IMR-90 (cell line): ENCODE measurements around the gene SLC66A2. TPM values are rescaled to one million over a fixed set of nuclear protein-coding genes. Genes with fewer than 3 reads are reported as not detected.

Experiments
- ATAC-seq: fragments of 200-7000 bp; cut with Tn5 transposase; 2 replicates; pipeline ENCODE4 v1.9.1; 2020; ENCODE audit warnings: low read depth, mild to moderate bottlenecking, moderate library complexity
- BruUV-seq: library from RNA; stranded (reverse); fragments of 400-500 nt; replicated peaks from 2 replicates; lab custom pipeline; 2021; lab: Mats Ljungman, UMichigan
- CTCF ChIA-PET: fragments of 300-600 bp; formaldehyde crosslinking; extraction: SDS; loops from one replicate; lab custom pipeline; 2021; ENCODE audit warnings: antibody characterized with exemption; lab: Yijun Ruan, JAX
- POLR2A ChIA-PET: fragments of 300-600 bp; sonication (Branson Sonifier 250); formaldehyde crosslinking; loops from one replicate; lab custom pipeline; 2022; ENCODE audit warnings: antibody characterized with exemption; ENCODE audit not compliant: unreplicated experiment; lab: Charles Lee
- DNase-seq: peaks from one replicate; pipeline ENCODE4 v3.0.0; 2013
- H2AFZ ChIP-seq: replicated peaks from 2 replicates; pipeline ENCODE3; 2013; ENCODE audit warnings: low read length, mild to moderate bottlenecking; ENCODE audit not compliant: poor library complexity
- H2AK5ac ChIP-seq: 2 replicates; pipeline ENCODE4 v1.6.1; 2013; ENCODE audit warnings: low read depth, low read length, inconsistent platforms
- H2AK9ac ChIP-seq: replicated peaks from 2 replicates; pipeline ENCODE3; 2013; ENCODE audit warnings: mild to moderate bottlenecking, low read depth, low read length, moderate library complexity; ENCODE audit not compliant: poor library complexity
- H2BK120ac ChIP-seq: 2 replicates; pipeline ENCODE4 v1.6.1; 2013; ENCODE audit warnings: low read depth, low read length, inconsistent platforms
- H2BK15ac ChIP-seq: 3 replicates; pipeline ENCODE4 v1.6.1; 2013; ENCODE audit warnings: low read depth, low read length, inconsistent platforms
- H2BK20ac ChIP-seq: 2 replicates; pipeline ENCODE4 v1.6.1; 2013; ENCODE audit warnings: low read depth, mild to moderate bottlenecking, inconsistent platforms, low read length, moderate library complexity
- H2BK5ac ChIP-seq: 2 replicates; pipeline ENCODE4 v1.6.1; 2013; ENCODE audit warnings: mild to moderate bottlenecking, low read depth, low read length, inconsistent platforms; ENCODE audit not compliant: poor library complexity, severe bottlenecking
- H3K14ac ChIP-seq: replicated peaks from 2 replicates; pipeline ENCODE4 v1.6.1; 2013; ENCODE audit warnings: low read depth, low read length, inconsistent platforms
- H3K18ac ChIP-seq: 2 replicates; pipeline ENCODE4 v1.6.1; 2013; ENCODE audit warnings: low read depth, low read length, control low read depth
- H3K23ac ChIP-seq: 2 replicates; pipeline ENCODE4 v1.6.1; 2013; ENCODE audit warnings: low read depth, low read length, inconsistent platforms
- H3K27ac ChIP-seq: 2 replicates; pipeline ENCODE4 v1.5.1; 2013; ENCODE audit warnings: mild to moderate bottlenecking, control low read depth, low read length; ENCODE audit not compliant: insufficient read depth
- H3K27me3 ChIP-seq: 2 replicates; pipeline ENCODE4 v1.6.1; 2013; ENCODE audit warnings: low read length; ENCODE audit not compliant: control insufficient read depth, insufficient read depth
- H3K36me3 ChIP-seq: 2 replicates; pipeline ENCODE4 v1.6.1; 2013; ENCODE audit warnings: low read length, mixed read lengths; ENCODE audit not compliant: control insufficient read depth, insufficient read depth
- H3K4ac ChIP-seq: 2 replicates; pipeline ENCODE4 v1.6.1; 2013; ENCODE audit warnings: low read depth, low read length, inconsistent platforms
- H3K4me1 ChIP-seq: 2 replicates; pipeline ENCODE4 v1.6.1; 2013; ENCODE audit warnings: low read length, mixed read lengths; ENCODE audit not compliant: control insufficient read depth, insufficient read depth
- H3K4me2 ChIP-seq: 2 replicates; pipeline ENCODE4 v1.6.1; 2013; ENCODE audit warnings: low read depth, mild to moderate bottlenecking, control low read depth, low read length, moderate library complexity
- H3K4me3 ChIP-seq: 2 replicates; pipeline ENCODE4 v1.5.1; 2013; ENCODE audit warnings: low read depth, mild to moderate bottlenecking, control low read depth, low read length, moderate library complexity; ENCODE audit not compliant: insufficient read depth
- H3K56ac ChIP-seq: 2 replicates; pipeline ENCODE4 v1.6.1; 2013; ENCODE audit warnings: low read length, inconsistent platforms; ENCODE audit not compliant: insufficient read depth; ENCODE audit errors: extremely low read depth
- H3K79me1 ChIP-seq, 2 experiments: 2 replicates each; pipeline ENCODE4 v1.6.1; 2013; ENCODE audit warnings: low read length in 2 of 2, inconsistent platforms in 1 of 2, low read depth in 1 of 2
- H3K9ac ChIP-seq: 2 replicates; pipeline ENCODE4 v1.6.1; 2013; ENCODE audit warnings: low read depth, low read length, control low read depth
- H3K9me1 ChIP-seq: 2 replicates; pipeline ENCODE4 v1.6.1; 2013; ENCODE audit warnings: low read length, inconsistent platforms; ENCODE audit not compliant: insufficient read depth
- H3K9me3 ChIP-seq: 2 replicates; pipeline ENCODE4 v1.6.1; 2013; ENCODE audit warnings: low read length; ENCODE audit not compliant: control insufficient read depth, insufficient read depth
- H4K20me1 ChIP-seq: 2 replicates; pipeline ENCODE4 v1.6.1; 2013; ENCODE audit warnings: low read length, inconsistent platforms; ENCODE audit not compliant: insufficient read depth
- H4K5ac ChIP-seq: 2 replicates; pipeline ENCODE4 v1.6.1; 2013; ENCODE audit warnings: mild to moderate bottlenecking, low read depth, low read length, control low read depth
- H4K8ac ChIP-seq, 2 experiments: 2 replicates each; pipeline ENCODE4 v1.6.1; 2013; ENCODE audit warnings: low read depth in 2 of 2, low read length in 2 of 2, control low read depth in 1 of 2, inconsistent platforms in 1 of 2
- H4K91ac ChIP-seq: 2 replicates; pipeline ENCODE4 v1.6.1; 2013; ENCODE audit warnings: low read depth, low read length, inconsistent platforms; ENCODE audit not compliant: insufficient read depth
- MXI1 ChIP-seq: IDR thresholded peaks from 2 replicates; pipeline ENCODE4 v1.6.1; 2012; ENCODE audit warnings: low read depth, mild to moderate bottlenecking, low read length, moderate library complexity, borderline replicate concordance
- SMC3 ChIP-seq: fragments of 150-350 bp; IDR thresholded peaks from 2 replicates; pipeline ENCODE4 v1.6.1; 2016; ENCODE audit warnings: low read depth, mild to moderate bottlenecking, antibody characterized with exemption, low read length, moderate library complexity
- WGBS, 2 experiments: methylation state at CpG; one replicate each; pipeline versions ENCODE4 v1.1.5 to v1.1.7; 2013; ENCODE audit warnings: missing lambda C conversion rate in 2 of 2; ENCODE audit not compliant: insufficient read length in 1 of 2; ENCODE audit errors: extremely low coverage in 2 of 2; 5-methylcytosine and 5-hydroxymethylcytosine counted together
- dilution Hi-C: fragments of 300-500 bp; cut with HindIII; formaldehyde crosslinking; loops from one replicate; pipeline ENCODE4 v1.14.3; 2018; ENCODE audit warnings: low sequenced_read_pairs; ENCODE audit not compliant: unreplicated experiment
- in situ Hi-C: fragments of 300-500 bp; cut with MboI; formaldehyde crosslinking; loops from 3 replicates; pipeline ENCODE4 v1.14.3; 2019; ENCODE audit warnings: low sequenced_read_pairs, inconsistent platforms, mixed read lengths
- intact Hi-C: fragments of 100-400 bp; cut with micrococcal nuclease; formaldehyde crosslinking; loops from 2 replicates; pipeline ENCODE4 v1.10.0; 2022
- polyA plus RNA-seq, 3 experiments: library from polyadenylated mRNA; depleted of rRNA; stranded (reverse); fragments of >200 nt; gene quantifications; 2 replicates each; pipeline ENCODE4 v1.2.3, GENCODE V29; 2012; ENCODE audit warnings: low replicate concordance in 1 of 3
- total RNA-seq: library from RNA; depleted of rRNA; stranded (reverse); fragments of >200 nt; gene quantifications from 2 replicates; pipeline ENCODE4 v1.2.3, GENCODE V29; 2012
- TF ChIP-seq, protein P1 (sequence below): fragments of 150-350 bp; IDR thresholded peaks from 2 replicates; pipeline ENCODE4 v1.6.1; 2017; ENCODE audit warnings: mild to moderate bottlenecking, antibody characterized with exemption, low read length, low read depth

The SLC66A2 gene
- total and polyA plus RNA-seq, 2 of the 4 experiments (the other 2 are of a cell fraction): 17.6 to 23.5 TPM

DNA sequence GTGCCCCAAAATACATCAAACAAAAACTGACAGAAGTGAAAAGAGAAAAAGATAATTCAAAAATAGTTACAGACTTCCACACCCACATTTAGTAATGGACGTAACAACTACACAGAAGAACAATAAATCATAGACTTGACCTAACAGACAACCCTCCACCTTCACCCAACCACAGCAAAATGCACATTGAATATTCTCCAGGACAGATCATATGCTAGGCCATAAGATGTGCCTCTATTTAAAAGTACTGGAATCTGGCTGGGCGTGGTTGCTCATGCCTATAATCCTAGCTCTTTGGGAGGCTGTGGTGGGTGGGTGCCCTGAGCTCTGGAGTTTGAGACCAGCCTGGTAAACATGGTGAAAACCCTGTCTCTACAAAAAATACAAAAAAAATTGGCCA, 20.0 kb downstream of the SLC66A2 start:
- H3K23ac ChIP-seq: no peak overlapping the region
- ChIA-PET CTCF (no interaction called here), POLR2A (no interaction called here)
- no peak overlapping the region for H3K14ac ChIP-seq
- H4K8ac ChIP-seq: no peak overlapping the region
- H4K91ac ChIP-seq: no peak overlapping the region
- no peak overlapping the region for H2BK15ac ChIP-seq
- TF ChIP-seq, protein P1, sequence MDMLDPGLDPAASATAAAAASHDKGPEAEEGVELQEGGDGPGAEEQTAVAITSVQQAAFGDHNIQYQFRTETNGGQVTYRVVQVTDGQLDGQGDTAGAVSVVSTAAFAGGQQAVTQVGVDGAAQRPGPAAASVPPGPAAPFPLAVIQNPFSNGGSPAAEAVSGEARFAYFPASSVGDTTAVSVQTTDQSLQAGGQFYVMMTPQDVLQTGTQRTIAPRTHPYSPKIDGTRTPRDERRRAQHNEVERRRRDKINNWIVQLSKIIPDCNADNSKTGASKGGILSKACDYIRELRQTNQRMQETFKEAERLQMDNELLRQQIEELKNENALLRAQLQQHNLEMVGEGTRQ: no peak
- TF ChIP-seq MXI1 (no peak), SMC3 (no peak)
- no peak overlapping the region for H2BK120ac ChIP-seq
- H3K27me3 ChIP-seq: no peaks in the 10 kb centered on the region
- no peak overlapping the region for H3K4me3 ChIP-seq
- H2BK20ac ChIP-seq: no peak overlapping the region
- no peak overlapping the region for H2AK5ac ChIP-seq
- H3K79me1 ChIP-seq: peaks cover 28 to 56% of the 10 kb centered on the region in 2 experiments
- in situ Hi-C loops: no loop called here
- peaks cover 6% of the 10 kb centered on the region for H3K9me1 ChIP-seq
- dilution Hi-C loops: no loop called here
- H4K5ac ChIP-seq: no peak overlapping the region
- DNase-seq: no peak
- H2BK5ac ChIP-seq: no peak overlapping the region
- H3K9ac ChIP-seq: no peak overlapping the region
- peaks cover 14% of the 10 kb centered on the region for H4K20me1 ChIP-seq
- no peak overlapping the region for H3K4ac ChIP-seq
- no peak for ATAC-seq
- H3K4me1 ChIP-seq: no peaks in the 10 kb centered on the region
- peaks cover 24% of the 10 kb centered on the region for H3K9me3 ChIP-seq
- H3K4me2 ChIP-seq: no peak overlapping the region
- H3K56ac ChIP-seq: no peak overlapping the region
- intact Hi-C loops: no loop called here
- H3K18ac ChIP-seq: no peak overlapping the region
- BruUV-seq: no TSS peak
- H2AFZ ChIP-seq: no peak overlapping the region
- H3K36me3 ChIP-seq: peaks cover 32% of the 10 kb centered on the region
- H3K27ac ChIP-seq: no peak overlapping the region
- H2AK9ac ChIP-seq: no peak overlapping the region
- WGBS, 2 experiments: no CpG with 5 or more reads among the region's 2 CpGs
